IMR-90 (cell line): Measurements from ENCODE around the gene SPATA16. TPM values are rescaled to one million over a fixed set of nuclear protein-coding genes. Genes with fewer than 3 reads are reported as not detected.

Source experiments
- ATAC-seq: fragments of 200-7000 bp; cut with Tn5 transposase; 2 replicates; pipeline ENCODE4 v1.9.1; 2020; ENCODE audit warnings: low read depth, mild to moderate bottlenecking, moderate library complexity
- BruUV-seq: library from RNA; stranded (reverse); fragments of 400-500 nt; replicated peaks from 2 replicates; lab custom pipeline; 2021; lab: Mats Ljungman, UMichigan
- CTCF ChIA-PET: fragments of 300-600 bp; formaldehyde crosslinking; extraction: SDS; loops from one replicate; lab custom pipeline; 2021; ENCODE audit warnings: antibody characterized with exemption; lab: Yijun Ruan, JAX
- POLR2A ChIA-PET: fragments of 300-600 bp; sonication (Branson Sonifier 250); formaldehyde crosslinking; loops from one replicate; lab custom pipeline; 2022; ENCODE audit warnings: antibody characterized with exemption; ENCODE audit not compliant: unreplicated experiment; lab: Charles Lee
- DNase-seq: peaks from one replicate; pipeline ENCODE4 v3.0.0; 2013
- H2AFZ ChIP-seq: replicated peaks from 2 replicates; pipeline ENCODE3; 2013; ENCODE audit warnings: low read length, mild to moderate bottlenecking; ENCODE audit not compliant: poor library complexity
- H2AK5ac ChIP-seq: 2 replicates; pipeline ENCODE4 v1.6.1; 2013; ENCODE audit warnings: low read depth, low read length, inconsistent platforms
- H2AK9ac ChIP-seq: replicated peaks from 2 replicates; pipeline ENCODE3; 2013; ENCODE audit warnings: mild to moderate bottlenecking, low read depth, low read length, moderate library complexity; ENCODE audit not compliant: poor library complexity
- H2BK120ac ChIP-seq: 2 replicates; pipeline ENCODE4 v1.6.1; 2013; ENCODE audit warnings: low read depth, low read length, inconsistent platforms
- H2BK15ac ChIP-seq: 3 replicates; pipeline ENCODE4 v1.6.1; 2013; ENCODE audit warnings: low read depth, low read length, inconsistent platforms
- H2BK20ac ChIP-seq: 2 replicates; pipeline ENCODE4 v1.6.1; 2013; ENCODE audit warnings: low read depth, mild to moderate bottlenecking, inconsistent platforms, low read length, moderate library complexity
- H2BK5ac ChIP-seq: 2 replicates; pipeline ENCODE4 v1.6.1; 2013; ENCODE audit warnings: mild to moderate bottlenecking, low read depth, low read length, inconsistent platforms; ENCODE audit not compliant: poor library complexity, severe bottlenecking
- H3K14ac ChIP-seq: replicated peaks from 2 replicates; pipeline ENCODE4 v1.6.1; 2013; ENCODE audit warnings: low read depth, low read length, inconsistent platforms
- H3K18ac ChIP-seq: 2 replicates; pipeline ENCODE4 v1.6.1; 2013; ENCODE audit warnings: low read depth, low read length, control low read depth
- H3K23ac ChIP-seq: 2 replicates; pipeline ENCODE4 v1.6.1; 2013; ENCODE audit warnings: low read depth, low read length, inconsistent platforms
- H3K27ac ChIP-seq: 2 replicates; pipeline ENCODE4 v1.5.1; 2013; ENCODE audit warnings: mild to moderate bottlenecking, control low read depth, low read length; ENCODE audit not compliant: insufficient read depth
- H3K27me3 ChIP-seq: 2 replicates; pipeline ENCODE4 v1.6.1; 2013; ENCODE audit warnings: low read length; ENCODE audit not compliant: control insufficient read depth, insufficient read depth
- H3K36me3 ChIP-seq: 2 replicates; pipeline ENCODE4 v1.6.1; 2013; ENCODE audit warnings: low read length, mixed read lengths; ENCODE audit not compliant: control insufficient read depth, insufficient read depth
- H3K4ac ChIP-seq: 2 replicates; pipeline ENCODE4 v1.6.1; 2013; ENCODE audit warnings: low read depth, low read length, inconsistent platforms
- H3K4me1 ChIP-seq: 2 replicates; pipeline ENCODE4 v1.6.1; 2013; ENCODE audit warnings: low read length, mixed read lengths; ENCODE audit not compliant: control insufficient read depth, insufficient read depth
- H3K4me2 ChIP-seq: 2 replicates; pipeline ENCODE4 v1.6.1; 2013; ENCODE audit warnings: low read depth, mild to moderate bottlenecking, control low read depth, low read length, moderate library complexity
- H3K4me3 ChIP-seq: 2 replicates; pipeline ENCODE4 v1.5.1; 2013; ENCODE audit warnings: low read depth, mild to moderate bottlenecking, control low read depth, low read length, moderate library complexity; ENCODE audit not compliant: insufficient read depth
- H3K56ac ChIP-seq: 2 replicates; pipeline ENCODE4 v1.6.1; 2013; ENCODE audit warnings: low read length, inconsistent platforms; ENCODE audit not compliant: insufficient read depth; ENCODE audit errors: extremely low read depth
- H3K79me1 ChIP-seq, 2 experiments: 2 replicates each; pipeline ENCODE4 v1.6.1; 2013; ENCODE audit warnings: low read length in 2 of 2, inconsistent platforms in 1 of 2, low read depth in 1 of 2
- H3K9ac ChIP-seq: 2 replicates; pipeline ENCODE4 v1.6.1; 2013; ENCODE audit warnings: low read depth, low read length, control low read depth
- H3K9me1 ChIP-seq: 2 replicates; pipeline ENCODE4 v1.6.1; 2013; ENCODE audit warnings: low read length, inconsistent platforms; ENCODE audit not compliant: insufficient read depth
- H3K9me3 ChIP-seq: 2 replicates; pipeline ENCODE4 v1.6.1; 2013; ENCODE audit warnings: low read length; ENCODE audit not compliant: control insufficient read depth, insufficient read depth
- H4K20me1 ChIP-seq: 2 replicates; pipeline ENCODE4 v1.6.1; 2013; ENCODE audit warnings: low read length, inconsistent platforms; ENCODE audit not compliant: insufficient read depth
- H4K5ac ChIP-seq: 2 replicates; pipeline ENCODE4 v1.6.1; 2013; ENCODE audit warnings: mild to moderate bottlenecking, low read depth, low read length, control low read depth
- H4K8ac ChIP-seq, 2 experiments: 2 replicates each; pipeline ENCODE4 v1.6.1; 2013; ENCODE audit warnings: low read depth in 2 of 2, low read length in 2 of 2, control low read depth in 1 of 2, inconsistent platforms in 1 of 2
- H4K91ac ChIP-seq: 2 replicates; pipeline ENCODE4 v1.6.1; 2013; ENCODE audit warnings: low read depth, low read length, inconsistent platforms; ENCODE audit not compliant: insufficient read depth
- CHD1 ChIP-seq: IDR thresholded peaks from 2 replicates; pipeline ENCODE4 v1.6.1; 2012; ENCODE audit warnings: low read depth, low read length, improper control_type of control experiment
- FOS ChIP-seq: fragments of 150-350 bp; IDR thresholded peaks from 2 replicates; pipeline ENCODE4 v1.6.1; 2016; ENCODE audit warnings: low read depth, low read length
- MAFK ChIP-seq: IDR thresholded peaks from 2 replicates; pipeline ENCODE4 v1.6.1; 2012; ENCODE audit warnings: low read depth, low read length, improper control_type of control experiment
- MAZ ChIP-seq: IDR thresholded peaks from 2 replicates; pipeline ENCODE4 v1.6.1; 2012; ENCODE audit warnings: low read depth, mild to moderate bottlenecking, low read length, improper control_type of control experiment, moderate library complexity, borderline replicate concordance
- MXI1 ChIP-seq: IDR thresholded peaks from 2 replicates; pipeline ENCODE4 v1.6.1; 2012; ENCODE audit warnings: low read depth, mild to moderate bottlenecking, low read length, moderate library complexity, borderline replicate concordance
- NFE2L2 ChIP-seq: fragments of 150-350 bp; IDR thresholded peaks from 2 replicates; pipeline ENCODE4 v1.6.1; 2016; ENCODE audit warnings: low read depth, mild to moderate bottlenecking, low read length
- POLR2A ChIP-seq: IDR thresholded peaks from 2 replicates; pipeline ENCODE4 v1.6.1; 2012; ENCODE audit warnings: mild to moderate bottlenecking, low read depth, low read length
- RAD21 ChIP-seq: IDR thresholded peaks from 2 replicates; pipeline ENCODE4 v1.6.1; 2012; ENCODE audit warnings: low read length, improper control_type of control experiment
- RFX5 ChIP-seq: IDR thresholded peaks from 2 replicates; pipeline ENCODE4 v1.8.0; 2012; ENCODE audit warnings: low read depth, mild to moderate bottlenecking, low read length, moderate library complexity
- SMC3 ChIP-seq: fragments of 150-350 bp; IDR thresholded peaks from 2 replicates; pipeline ENCODE4 v1.6.1; 2016; ENCODE audit warnings: low read depth, mild to moderate bottlenecking, antibody characterized with exemption, low read length, moderate library complexity
- whole genome bisulfite sequencing, 2 experiments: methylation state at CpG; one replicate each; pipeline versions ENCODE4 v1.1.5 to v1.1.7; 2013; ENCODE audit warnings: missing lambda C conversion rate in 2 of 2; ENCODE audit not compliant: insufficient read length in 1 of 2; ENCODE audit errors: extremely low coverage in 2 of 2; 5-methylcytosine and 5-hydroxymethylcytosine counted together
- dilution Hi-C: fragments of 300-500 bp; cut with HindIII; formaldehyde crosslinking; loops from one replicate; pipeline ENCODE4 v1.14.3; 2018; ENCODE audit warnings: low sequenced_read_pairs; ENCODE audit not compliant: unreplicated experiment
- in situ Hi-C: fragments of 300-500 bp; cut with MboI; formaldehyde crosslinking; loops from 3 replicates; pipeline ENCODE4 v1.14.3; 2019; ENCODE audit warnings: low sequenced_read_pairs, inconsistent platforms, mixed read lengths
- intact Hi-C: fragments of 100-400 bp; cut with micrococcal nuclease; formaldehyde crosslinking; loops from 2 replicates; pipeline ENCODE4 v1.10.0; 2022
- polyA plus RNA-seq, 3 experiments: library from polyadenylated mRNA; depleted of rRNA; stranded (reverse); fragments of >200 nt; gene quantifications; 2 replicates each; pipeline ENCODE4 v1.2.3, GENCODE V29; 2012; ENCODE audit warnings: low replicate concordance in 1 of 3
- total RNA-seq: library from RNA; depleted of rRNA; stranded (reverse); fragments of >200 nt; gene quantifications from 2 replicates; pipeline ENCODE4 v1.2.3, GENCODE V29; 2012
- TF ChIP-seq, protein P1 (sequence below): conservative IDR thresholded peaks from 2 replicates; pipeline ENCODE4 v1.5.1; 2012; ENCODE audit warnings: mild to moderate bottlenecking, low read depth, low read length, improper control_type of control experiment
- TF ChIP-seq, protein P2 (sequence below): fragments of 150-350 bp; IDR thresholded peaks from 2 replicates; pipeline ENCODE4 v1.6.1; 2016; ENCODE audit warnings: low read depth, mild to moderate bottlenecking, low read length, moderate library complexity, borderline replicate concordance

Gene SPATA16
- total and polyA plus RNA-seq, 2 of the 4 experiments (the other 2 are of a cell fraction) = not detected

DNA sequence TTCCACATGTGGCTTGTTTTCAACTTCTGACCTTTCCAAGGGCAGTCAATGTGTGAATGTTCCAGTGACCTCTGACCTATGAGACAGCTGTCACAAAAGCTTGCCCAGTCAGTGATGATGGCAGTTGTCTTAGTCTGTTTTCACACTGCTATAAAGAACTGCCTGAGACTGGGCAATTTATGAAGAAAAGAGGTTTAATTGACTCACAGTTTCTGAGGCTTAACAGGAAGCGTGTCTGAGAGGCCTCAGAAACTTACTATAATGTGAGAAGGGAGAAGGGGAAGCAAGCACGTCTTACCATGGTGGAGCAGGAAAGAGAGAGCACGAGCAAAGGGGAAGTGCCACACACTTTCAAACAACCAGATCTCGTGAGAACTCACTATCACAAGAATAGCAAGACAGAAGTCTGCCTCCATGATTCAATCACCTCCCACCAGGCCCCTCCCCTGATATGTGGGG is 294.9 kb downstream of the SPATA16 start:
- no peak overlapping the region for H2AK9ac ChIP-seq
- no peak overlapping the region for H3K4me3 ChIP-seq
- dilution Hi-C loops (no loop called here), intact Hi-C loops (no loop called here), in situ Hi-C loops (no loop called here)
- H2BK5ac ChIP-seq = no peak overlapping the region
- no peak overlapping the region for H4K5ac ChIP-seq
- H4K20me1 ChIP-seq = no peaks in the 10 kb centered on the region
- H3K36me3 ChIP-seq = no peaks in the 10 kb centered on the region
- no peaks in the 10 kb centered on the region for H3K79me1 ChIP-seq
- H3K27ac ChIP-seq = no peak overlapping the region
- DNase-seq (no peak), ATAC-seq (no peak)
- no peak overlapping the region for H2BK120ac ChIP-seq
- no peak overlapping the region for H2AFZ ChIP-seq
- no peak overlapping the region for H4K91ac ChIP-seq
- H3K14ac ChIP-seq = no peak overlapping the region
- no CpG with 5 or more reads among the region's 4 CpGs for WGBS, 2 experiments
- no peak overlapping the region for H4K8ac ChIP-seq
- no peak overlapping the region for H2BK15ac ChIP-seq
- H3K4me1 ChIP-seq = no peaks in the 10 kb centered on the region
- no peaks in the 10 kb centered on the region for H3K9me3 ChIP-seq
- no peak overlapping the region for H2AK5ac ChIP-seq
- H2BK20ac ChIP-seq = no peak overlapping the region
- H3K4ac ChIP-seq = no peak overlapping the region
- H3K9ac ChIP-seq = no peak overlapping the region
- CTCF ChIA-PET = no interaction called here
- no peak overlapping the region for H3K23ac ChIP-seq
- POLR2A ChIA-PET = no interaction called here
- H3K27me3 ChIP-seq = peaks cover 5% of the 10 kb centered on the region; the same call in 1 of the 2 replicates
- H3K9me1 ChIP-seq = no peaks in the 10 kb centered on the region
- H3K4me2 ChIP-seq = no peak overlapping the region
- TF ChIP-seq, protein P1, sequence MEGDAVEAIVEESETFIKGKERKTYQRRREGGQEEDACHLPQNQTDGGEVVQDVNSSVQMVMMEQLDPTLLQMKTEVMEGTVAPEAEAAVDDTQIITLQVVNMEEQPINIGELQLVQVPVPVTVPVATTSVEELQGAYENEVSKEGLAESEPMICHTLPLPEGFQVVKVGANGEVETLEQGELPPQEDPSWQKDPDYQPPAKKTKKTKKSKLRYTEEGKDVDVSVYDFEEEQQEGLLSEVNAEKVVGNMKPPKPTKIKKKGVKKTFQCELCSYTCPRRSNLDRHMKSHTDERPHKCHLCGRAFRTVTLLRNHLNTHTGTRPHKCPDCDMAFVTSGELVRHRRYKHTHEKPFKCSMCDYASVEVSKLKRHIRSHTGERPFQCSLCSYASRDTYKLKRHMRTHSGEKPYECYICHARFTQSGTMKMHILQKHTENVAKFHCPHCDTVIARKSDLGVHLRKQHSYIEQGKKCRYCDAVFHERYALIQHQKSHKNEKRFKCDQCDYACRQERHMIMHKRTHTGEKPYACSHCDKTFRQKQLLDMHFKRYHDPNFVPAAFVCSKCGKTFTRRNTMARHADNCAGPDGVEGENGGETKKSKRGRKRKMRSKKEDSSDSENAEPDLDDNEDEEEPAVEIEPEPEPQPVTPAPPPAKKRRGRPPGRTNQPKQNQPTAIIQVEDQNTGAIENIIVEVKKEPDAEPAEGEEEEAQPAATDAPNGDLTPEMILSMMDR = no peak
- TF ChIP-seq RAD21 (no peak), RFX5 (no peak), NFE2L2 (no peak), MXI1 (no peak), MAZ (no peak), POLR2A (no peak), CHD1 (no peak), MAFK (no peak), SMC3 (no peak), FOS (no peak)
- TF ChIP-seq, protein P2, sequence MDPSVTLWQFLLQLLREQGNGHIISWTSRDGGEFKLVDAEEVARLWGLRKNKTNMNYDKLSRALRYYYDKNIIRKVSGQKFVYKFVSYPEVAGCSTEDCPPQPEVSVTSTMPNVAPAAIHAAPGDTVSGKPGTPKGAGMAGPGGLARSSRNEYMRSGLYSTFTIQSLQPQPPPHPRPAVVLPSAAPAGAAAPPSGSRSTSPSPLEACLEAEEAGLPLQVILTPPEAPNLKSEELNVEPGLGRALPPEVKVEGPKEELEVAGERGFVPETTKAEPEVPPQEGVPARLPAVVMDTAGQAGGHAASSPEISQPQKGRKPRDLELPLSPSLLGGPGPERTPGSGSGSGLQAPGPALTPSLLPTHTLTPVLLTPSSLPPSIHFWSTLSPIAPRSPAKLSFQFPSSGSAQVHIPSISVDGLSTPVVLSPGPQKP = no peak
- H3K56ac ChIP-seq = no peak overlapping the region
- BruUV-seq = no TSS peak
- H3K18ac ChIP-seq = no peak overlapping the region
